ENCODE measurements around the gene ITGA5. TPM values are rescaled to one million over a fixed set of nuclear protein-coding genes. Genes with fewer than 3 reads are reported as not detected.
"Not testable (repeated sequence)": the region's sequence is repeated elsewhere in the genome, so short reads cannot be mapped to it uniquely, and the experiment has no call there.

Gene ITGA5
- total RNA-seq, 1 experiment from 2014 or later: 154 TPM

DNA sequence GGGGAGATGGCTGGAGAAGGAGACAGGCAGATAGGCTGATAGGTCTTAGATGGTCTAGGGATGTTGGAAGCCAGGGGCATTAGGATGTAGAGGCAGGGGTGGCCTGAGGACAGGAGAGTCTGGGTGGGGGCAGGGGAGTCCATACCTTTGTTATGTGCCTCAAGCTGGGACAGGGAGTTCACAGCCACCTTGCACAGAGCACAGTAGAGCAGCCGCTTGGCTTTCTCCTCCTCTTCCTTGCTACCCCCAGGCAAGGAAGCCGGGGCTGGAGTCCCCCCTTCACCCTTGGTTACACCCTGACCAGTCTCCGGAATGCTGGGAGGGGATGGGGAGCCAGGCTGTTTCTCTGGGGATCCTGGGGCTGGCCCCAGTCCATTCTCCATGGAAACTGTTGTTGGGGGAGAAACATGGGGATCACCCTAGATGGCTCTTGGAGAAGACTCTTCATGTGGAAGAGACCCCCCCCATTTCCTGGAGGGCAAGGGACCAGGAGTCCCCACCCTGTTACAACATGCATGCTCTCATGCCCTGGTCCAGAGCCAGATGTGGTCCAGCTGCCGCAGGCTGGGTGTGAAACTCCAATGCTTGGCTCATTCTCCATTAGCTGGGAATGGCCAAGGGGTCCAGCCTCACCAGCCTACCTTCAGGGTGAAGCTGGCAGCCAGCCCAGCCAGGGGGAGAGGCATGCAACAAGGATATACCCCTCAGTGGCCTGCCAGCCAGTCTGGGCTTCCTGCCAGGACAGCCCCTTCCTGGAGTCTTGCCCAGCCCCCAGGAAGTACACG is 47.5 kb downstream of the ITGA5 start:
- DNase-seq (ENCODE audit: low read depth): peak; percentile 23

DNA sequence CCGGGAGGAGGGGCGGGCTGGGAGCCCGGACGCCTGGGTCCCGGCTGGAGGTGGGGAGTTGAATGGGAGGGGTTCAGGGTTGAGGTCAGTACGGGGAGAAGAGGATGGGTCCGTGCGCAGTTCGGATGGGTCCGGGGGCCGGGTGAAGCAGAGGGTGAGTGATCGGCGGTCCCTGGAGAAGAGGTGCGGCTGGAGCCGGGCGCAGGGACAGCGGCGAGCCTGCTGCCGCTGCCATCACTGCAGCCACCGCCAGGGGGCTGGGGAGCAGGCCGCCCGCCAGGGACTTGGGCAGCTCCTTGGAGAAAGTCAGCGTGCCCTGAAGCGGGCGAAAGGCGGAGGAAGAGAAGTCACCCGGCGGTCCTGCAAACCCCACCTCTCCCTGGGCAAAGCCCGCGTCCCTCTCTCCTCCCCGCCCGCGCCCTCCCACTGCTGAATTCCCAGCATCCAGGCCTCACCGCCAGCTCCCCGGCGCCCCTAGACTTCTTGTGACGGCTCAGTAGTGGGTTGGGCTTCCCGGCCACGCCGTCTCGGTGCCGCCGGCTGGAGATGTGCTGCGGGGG is 48.8 kb downstream of the ITGA5 start:
- peak; percentile 82 for DNase-seq (ENCODE audit: low read depth)

DNA sequence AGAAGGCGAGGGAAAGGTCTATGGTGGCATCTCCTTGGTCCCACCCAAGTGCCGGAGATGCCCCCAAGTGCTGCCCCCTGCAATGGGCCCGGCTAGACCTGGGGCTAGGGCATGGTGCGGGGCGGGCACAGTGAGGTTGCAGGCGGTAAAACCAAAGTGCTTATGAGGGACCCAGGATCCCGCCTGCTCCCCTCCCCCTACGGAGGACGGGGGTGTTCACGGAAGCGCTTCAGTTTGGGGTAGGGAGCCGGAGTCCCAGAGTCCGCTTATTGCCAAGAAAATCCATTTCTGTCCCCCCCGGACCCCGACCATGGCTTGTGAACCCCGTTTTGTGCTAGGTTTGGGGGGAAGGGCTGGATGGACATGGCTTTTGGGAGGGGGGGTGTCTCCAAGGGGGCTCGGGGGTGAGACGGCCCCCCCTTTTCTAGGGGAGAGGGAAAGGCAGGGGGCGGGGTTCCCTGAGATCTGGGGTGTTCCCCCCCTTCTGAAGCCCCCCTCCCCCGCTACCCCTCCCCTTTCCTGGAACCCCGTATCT is 49.4 kb downstream of the ITGA5 start:
- DNase-seq (ENCODE audit: low read depth): no peak

DNA sequence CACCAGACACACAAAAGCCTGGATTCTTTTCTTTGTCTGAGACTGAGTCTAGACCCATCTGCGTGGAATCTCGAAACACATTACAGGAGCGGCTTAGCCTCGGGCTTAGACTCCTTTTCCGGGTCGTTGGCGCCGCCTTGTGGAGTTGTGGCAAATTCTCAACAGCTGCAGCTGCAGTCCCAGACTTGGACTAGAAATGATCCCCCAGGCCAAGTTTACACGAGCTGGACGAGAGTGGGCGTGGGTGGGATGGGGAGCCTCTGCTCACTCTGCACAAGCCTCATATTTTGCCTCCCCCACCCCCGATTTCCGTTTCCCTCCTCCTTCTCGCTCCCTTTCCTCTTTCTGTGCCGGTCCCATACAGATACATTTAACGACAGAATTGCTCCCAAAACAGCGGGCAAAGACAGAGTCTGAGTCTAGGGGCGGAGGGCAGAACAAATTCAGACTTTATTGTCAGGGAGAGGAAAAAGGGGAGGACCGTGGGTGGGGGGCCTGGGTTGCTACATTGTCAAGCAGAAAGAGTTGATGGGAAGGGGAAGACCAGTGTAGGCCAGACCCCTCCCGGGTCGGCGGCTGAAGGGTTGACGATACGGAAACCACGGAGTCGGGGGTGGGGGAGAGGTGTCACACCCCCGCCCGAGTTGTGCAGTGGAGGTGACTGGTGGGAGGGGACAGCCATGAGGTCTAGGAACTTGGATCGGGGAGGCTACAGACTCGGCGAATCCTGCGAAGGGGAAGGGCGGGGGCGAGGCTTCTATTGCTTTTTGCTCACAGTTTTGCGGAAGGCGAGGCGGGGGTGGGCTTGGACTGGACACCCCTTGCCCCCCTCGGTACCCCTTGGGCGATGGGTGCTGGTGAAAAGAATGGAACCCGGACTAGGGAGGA is 50.1 kb downstream of the ITGA5 start:
- DNase-seq (ENCODE audit: low read depth): peak; percentile 80

DNA sequence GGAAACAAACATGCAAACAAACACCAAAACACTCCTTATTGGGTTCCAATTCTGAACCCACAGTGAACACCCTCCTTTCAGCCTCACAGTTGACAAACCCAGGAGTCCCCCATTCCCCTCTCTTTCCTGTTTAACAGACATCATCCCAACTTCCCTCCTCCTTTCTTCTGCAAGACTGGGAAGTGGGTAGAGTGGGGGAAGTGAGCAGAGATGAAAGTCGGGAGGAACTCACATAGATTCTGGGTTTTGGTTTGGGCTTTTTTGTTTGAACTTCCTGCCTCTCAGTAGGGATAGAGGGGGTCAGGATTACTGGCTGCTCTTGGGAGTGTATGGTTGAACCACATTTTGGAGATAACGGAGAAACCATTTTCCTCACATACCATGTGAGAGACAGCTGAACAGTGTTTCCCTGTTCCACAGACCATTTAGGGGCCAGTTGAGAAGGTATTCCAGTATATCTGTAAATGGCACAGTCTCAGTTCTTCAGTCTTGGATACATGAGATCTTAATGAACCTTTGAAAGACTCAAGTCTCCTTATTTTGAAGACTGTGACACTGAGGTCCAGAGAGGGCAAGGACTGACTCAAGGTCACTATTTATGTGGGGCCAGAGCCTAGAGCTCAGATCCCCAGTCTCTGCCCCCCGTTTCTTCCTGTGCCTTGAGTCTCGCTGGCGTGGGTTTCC is 50.9 kb downstream of the ITGA5 start:
- no peak for DNase-seq (ENCODE audit: low read depth)

DNA sequence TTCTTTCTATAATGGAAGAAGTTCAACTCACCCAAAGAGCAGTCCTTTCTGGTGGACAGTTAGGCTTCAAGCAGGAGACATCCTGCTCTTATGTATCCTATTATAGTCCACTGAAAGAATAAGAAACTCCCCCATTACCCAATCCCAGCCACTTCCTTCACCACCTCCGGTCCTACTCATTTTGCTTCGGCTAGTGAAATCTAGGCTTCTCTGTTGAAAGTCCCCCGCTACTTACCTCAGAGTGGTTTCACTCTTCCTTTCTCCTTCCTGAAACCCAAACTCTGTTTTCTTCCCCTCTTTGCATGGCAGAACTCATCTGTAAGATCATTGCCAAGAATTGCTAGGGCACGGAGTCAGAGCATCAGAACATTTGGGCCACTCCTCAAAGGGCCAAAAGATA is 54.7 kb downstream of the ITGA5 start, which contains the start of gene GPR84:
Gene GPR84 (minus strand): TSS at position 74 of the 400 bp plus-strand sequence. CDS start 635 bp downstream, outside the sequence.
- peak; percentile 32 for DNase-seq (ENCODE audit: low read depth)

DNA sequence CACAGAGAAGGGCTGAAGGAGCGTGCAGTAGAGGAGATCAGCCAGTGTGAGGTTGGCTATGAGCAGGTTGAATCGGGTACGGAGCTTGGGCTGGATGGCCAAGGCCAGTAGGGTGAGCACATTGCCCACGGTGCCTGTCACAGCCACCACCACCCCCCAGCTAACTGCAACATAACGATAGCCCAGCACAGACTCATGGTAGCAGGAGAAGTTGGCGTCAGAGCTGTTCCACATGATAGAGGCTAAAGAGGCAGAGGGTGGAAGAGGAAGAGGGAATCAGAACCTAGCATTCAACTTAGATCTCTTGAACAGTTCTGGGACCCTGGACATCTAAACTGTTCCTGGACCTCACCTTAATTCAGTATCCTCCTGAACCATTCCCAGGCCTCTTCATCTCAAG is 55.4 kb downstream of the ITGA5 start:
- no peak for DNase-seq (ENCODE audit: low read depth)

DNA sequence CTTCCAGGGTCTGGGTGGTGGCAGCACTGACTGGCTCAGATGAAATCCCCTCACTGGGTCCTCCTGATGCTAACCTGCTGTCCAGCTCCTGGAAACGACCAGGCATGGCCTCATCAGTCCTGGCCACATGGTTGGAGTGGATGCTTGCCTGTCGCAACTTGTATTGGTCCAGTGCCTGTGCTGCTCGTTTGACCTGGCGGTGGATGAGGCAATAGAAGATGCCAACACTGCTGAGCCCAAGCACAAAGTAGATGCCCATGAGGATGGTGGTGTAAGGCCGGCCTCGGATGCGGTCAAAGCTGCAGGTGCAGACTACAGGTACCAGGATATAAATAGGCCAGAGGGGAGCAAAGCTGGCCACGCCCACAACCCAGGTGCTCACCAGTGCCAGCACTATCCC is 56.0 kb downstream of the ITGA5 start:
- no peak for DNase-seq (ENCODE audit: low read depth)

DNA sequence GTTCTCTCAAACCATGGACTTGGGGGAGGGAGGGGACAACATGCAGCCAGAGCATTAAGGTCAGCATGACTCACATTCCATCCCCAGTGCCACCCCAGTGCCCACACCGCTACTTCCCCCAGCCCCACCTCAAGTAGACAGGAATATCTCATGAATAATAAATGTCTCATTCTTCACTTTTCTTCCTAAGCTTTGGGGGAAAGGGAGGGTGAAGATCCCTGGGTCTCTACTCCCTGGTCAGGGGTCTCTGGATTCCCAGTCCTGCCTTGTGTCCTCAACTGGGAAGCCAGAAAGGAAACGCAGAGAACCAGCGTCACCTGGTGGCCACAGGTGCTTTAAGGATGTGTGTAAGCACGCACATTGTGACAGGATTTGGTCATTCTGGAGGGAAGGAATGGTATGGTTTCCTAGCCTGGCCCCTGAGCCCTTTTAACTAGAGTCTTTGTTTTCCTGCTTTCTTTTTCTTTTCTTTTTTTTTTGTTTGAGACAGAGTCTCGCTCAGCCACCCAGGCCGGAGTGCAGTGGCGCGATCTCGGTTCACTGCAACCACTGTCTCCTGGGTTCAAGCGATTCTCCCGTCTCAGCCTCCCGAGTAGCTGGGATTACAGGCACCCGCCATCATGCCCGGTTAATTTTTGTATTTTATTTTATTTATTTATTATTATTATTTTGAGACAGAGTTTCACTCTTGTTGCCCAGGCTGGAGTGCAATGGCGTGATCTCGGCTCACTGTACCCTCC is 58.2 kb downstream of the ITGA5 start:
- peak; percentile 73 for DNase-seq (ENCODE audit: low read depth)

DNA sequence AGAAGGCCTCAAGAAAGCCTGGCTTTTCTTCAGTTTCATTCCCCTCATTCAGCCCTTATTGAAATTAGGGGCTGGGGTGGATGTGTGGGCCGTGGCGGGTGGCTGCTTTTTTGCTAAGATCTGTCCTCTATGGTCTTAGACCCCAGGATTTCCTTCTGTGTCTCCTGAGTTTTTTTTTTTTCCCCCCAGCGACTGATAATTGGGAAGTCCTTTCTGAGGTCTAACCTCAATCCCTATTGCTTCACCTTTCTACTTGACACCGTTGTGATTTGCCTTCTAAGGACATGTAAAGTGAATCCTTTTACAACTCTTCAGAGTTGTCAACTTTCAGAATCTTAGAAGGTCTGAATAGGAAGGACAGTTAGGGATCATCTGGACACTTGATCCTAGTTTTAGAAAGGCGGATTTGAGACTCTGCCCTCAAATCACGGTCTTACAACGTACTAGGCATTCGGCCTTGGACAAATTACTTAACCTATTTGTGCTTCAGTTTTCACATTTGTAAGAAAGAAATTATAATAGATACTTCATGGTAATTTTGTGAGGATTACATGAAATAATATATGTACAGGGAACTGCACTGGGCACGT is 59.2 kb downstream of the ITGA5 start:
- DNase-seq (ENCODE audit: low read depth): no peak

DNA sequence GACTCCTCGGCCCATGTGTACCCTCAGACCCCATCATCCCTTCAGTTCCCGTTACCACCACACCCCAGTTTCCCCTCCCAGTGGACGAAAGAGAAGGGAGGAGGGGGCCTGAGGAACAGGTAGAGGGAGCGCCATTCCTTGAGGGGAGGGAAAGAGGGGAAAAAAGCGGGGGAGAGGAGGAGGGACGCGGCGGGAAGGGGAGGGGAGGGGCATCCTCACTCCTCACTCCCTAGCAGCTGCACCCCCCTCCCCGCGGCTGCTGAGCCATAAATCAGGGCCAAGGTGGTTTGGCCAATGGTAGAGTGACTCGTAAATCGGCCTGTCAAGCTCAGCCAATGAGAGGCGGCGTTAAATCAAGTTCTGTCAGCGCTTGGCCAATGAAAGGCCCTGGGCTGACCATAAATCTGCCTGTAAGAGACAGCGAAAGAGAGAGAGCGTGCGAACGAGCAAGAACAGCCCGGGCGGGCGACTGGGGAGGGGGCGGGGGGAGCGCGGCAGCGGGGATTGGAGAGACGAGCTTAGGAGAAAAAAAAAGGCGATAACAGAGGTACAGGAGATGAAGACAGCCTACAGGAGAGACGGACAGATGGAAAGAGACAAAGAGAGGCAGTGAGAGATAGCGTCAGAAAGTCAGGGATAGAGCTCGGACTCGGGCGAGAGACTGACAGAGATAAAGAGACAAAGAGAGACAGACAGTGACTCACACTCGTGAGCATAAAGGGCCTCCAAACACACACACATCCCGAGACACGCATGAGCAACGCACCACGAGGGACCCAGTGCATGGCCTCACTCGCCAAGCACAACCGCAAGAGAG is 59.9 kb downstream of the ITGA5 start:
- DNase-seq (ENCODE audit: low read depth): peak; percentile 99

DNA sequence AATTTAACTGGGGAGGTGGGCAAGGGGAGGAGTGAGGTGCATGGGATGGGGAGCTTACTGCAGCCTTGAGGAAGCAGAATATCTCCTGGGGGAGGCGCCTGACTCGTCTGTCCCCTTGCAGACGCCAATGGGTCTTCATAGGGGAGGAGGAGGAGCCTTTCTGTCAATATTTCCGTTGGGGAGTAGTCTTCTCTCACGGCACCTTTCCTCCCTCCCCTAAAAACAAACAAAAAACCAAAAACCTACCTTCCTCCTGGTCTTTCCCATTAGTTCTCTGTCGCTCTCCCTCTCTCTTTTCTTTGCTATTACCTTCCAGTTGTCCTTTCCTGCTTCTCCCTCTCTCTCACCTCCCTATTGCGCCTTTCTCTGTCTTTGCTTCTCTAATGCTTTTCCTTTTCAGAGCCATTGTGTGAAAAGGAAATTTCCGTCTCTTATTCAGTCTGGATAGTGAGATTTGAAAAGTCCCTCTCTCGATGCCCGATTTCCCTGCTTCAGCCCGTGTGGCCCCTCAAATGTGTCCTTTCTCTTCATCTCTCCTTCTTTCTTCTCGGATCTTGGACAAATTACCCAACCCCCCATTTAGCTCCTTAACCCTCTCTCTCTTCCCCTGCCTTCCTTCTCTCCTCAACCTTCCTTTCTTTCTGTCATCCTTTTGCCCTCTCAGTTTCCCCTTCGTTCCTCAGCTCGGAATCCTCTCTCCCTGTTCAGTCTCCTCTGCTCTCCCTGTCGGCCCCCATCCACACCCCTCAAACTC is 60.7 kb downstream of the ITGA5 start:
- peak; percentile 63 for DNase-seq (ENCODE audit: low read depth)

DNA sequence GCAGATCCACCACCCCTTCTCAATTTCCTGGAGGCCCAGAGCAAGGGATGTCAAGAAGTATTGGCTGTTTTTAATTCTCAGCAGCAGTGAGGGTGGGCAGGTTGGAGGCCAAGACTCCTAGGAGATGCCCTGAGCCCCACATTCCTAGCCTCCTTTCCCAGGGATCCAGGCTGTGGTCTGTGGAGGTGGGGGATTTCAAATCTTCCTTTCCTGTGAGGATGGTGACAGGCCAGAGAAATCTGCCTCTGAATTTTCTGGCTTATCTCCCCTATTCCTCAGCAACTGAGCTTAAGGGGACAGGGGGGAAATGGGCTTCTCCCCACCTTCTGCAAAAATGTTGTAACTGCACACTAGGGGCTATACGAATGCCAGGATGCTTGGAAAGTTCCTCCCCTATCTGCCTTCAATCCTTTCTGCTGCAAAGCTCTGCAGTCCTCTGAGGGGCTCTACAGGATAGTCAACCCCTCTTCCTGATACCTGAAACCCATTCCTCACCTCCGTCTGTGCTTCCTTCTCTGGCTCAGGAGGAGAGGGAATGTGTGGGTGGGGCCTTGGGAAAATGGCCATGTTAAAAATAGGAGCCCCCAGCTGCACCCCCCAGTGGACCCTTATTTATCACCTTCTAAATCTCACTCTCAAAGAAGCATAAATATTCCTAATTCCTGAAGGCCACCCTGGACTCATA is 61.4 kb downstream of the ITGA5 start:
- DNase-seq (ENCODE audit: low read depth): no peak

DNA sequence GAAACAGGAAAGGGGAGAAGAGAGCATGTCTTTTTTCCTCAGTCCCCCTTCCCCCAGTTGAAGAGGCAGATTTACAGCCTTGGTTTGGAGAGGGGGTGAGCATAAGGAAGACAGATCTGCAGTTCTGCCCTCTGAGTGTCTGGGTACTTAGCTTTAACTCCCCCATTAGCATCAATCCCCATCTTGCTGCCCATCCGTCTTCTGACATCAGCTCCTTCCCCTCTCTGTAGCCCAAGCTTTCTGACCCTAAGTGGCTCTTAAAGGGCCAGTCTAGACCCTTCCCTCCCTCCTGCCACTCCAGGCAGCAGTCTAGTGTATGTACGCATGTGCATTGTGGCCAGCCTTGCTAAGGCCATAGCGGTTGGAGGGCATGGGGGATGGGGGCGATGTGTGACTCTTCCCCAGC is 62.1 kb downstream of the ITGA5 start:
- no peak for DNase-seq (ENCODE audit: low read depth)

DNA sequence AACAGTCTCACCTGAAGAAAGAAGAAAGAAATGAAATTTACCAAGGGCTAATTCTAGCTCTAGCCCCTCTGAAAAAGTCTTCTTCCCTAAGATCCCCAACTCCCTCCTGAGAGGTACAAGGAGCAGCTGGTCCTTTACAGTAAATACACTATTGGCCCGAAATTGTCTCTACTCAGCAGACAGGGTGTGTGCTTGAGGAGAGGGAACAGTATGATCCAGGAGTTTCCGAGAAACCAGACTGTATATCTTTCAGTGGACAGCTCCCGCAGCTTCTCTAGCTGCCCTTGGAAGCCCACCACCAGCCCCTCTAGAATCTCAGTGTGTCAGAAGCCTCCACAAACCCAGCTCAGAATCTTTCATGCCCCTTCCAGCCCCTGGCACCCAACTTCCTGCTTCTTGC is 62.8 kb downstream of the ITGA5 start:
- DNase-seq (ENCODE audit: low read depth): no peak

DNA sequence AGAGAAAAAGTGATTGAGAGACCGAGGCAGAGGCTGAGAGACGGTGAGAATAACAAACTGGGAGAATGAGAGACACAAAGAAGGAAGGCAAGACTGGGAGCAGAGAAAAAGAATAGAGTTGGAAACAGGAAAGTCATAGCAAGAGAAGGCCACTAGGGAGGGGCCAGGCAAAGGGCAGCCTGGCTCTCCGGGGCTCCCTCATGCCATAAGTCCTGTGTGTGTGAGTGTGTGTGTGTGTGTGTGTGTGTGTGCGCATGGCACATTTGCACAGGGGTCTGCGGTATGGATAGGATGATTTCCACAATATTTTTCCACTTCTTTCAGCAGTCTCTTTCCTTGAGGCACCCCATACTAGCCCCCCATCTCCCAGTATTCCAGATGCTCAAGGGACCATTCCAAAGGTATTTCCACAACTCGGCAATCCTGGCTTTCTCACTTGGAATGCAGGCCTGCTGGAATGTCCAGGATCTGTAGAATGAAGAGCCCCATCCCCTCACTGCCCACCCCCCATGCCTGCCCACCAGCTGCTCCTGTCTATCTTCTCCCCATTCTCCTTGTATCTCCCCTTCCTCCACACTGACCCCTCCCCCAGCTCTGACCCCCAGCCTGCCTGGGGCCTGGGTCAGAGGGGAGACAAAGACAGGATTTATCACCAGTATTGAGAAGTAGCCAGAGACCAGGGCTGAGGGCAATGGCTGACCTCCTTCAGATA is 63.8 kb downstream of the ITGA5 start:
- DNase-seq (ENCODE audit: low read depth): no peak

DNA sequence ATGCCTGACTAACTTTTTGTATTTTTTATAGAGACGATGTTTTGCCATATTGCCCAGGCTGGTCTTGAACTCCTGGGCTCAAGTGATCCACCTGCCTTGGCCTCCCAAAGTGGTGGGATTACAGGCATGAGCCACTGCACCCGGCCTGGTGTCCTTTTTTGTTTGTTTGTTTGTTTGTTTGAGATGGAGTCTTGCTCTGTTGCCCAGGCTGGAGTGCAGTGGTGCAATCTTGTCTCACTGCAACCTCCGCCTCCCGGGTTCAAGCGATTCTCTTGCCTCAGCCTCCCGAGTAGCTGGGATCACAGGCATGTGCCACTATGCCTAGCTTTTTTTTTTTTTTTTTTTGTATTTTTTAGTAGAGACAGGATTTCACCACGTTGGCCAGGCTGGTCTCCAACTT is 64.8 kb downstream of the ITGA5 start:
- DNase-seq (ENCODE audit: low read depth): not testable (repeated sequence)

Data from RPMI7951 (cell line).